T-cell (primary cell): ENCODE data around the gene RTN4R. TPM values are rescaled to one million over a fixed set of nuclear protein-coding genes. Genes with fewer than 3 reads are reported as not detected.

Experiments used
- ATAC-seq, 4 experiments: fragments of 200-7000 bp in 3 of 4; fragments of 150-1000 bp in 1 of 4; cut with Tn5 transposase; replicated peaks in 1 of 4; 1 replicate in 3 of 4; 2 replicates in 1 of 4; pipeline ENCODE4 v1.10.0; 2021; ENCODE audit warnings: moderate library complexity in 3 of 4, mild to moderate bottlenecking in 2 of 4, moderate number of reproducible peaks in 1 of 4
- CTCF ChIA-PET, 2 donors: fragments of 300-600 bp; sonication (Branson Sonifier 250); formaldehyde crosslinking; loops; one replicate each; lab custom pipeline; 2022; ENCODE audit warnings: antibody characterized with exemption in 2 of 2; lab: Charles Lee
- POLR2A ChIA-PET, 2 donors: fragments of 300-600 bp; sonication (Branson Sonifier 250); formaldehyde crosslinking; loops; one replicate each; lab custom pipeline; 2022; ENCODE audit warnings: antibody characterized with exemption in 2 of 2; lab: Charles Lee
- DNase-seq, 35 experiments: peaks; one replicate each; pipeline versions ENCODE4 v3.0.0 to v3.0.0-alpha.2; 2013 to 2023
- H3K27ac ChIP-seq: one replicate; pipeline ENCODE4 v1.5.1; 2013; ENCODE audit warnings: low read length
- H3K27me3 ChIP-seq, 2 experiments: replicated peaks in 1 of 2; 1 replicate in 1 of 2; 2 replicates in 1 of 2; pipeline versions ENCODE4 v1.6.1 to v1.7.0; 2013; ENCODE audit warnings: low read length in 1 of 2, mixed read lengths in 1 of 2; ENCODE audit not compliant: control insufficient read depth in 2 of 2, insufficient read depth in 2 of 2; ENCODE audit errors: extremely low read depth in 1 of 2
- H3K36me3 ChIP-seq, 2 donors: 1 replicate in 1 of 2; 2 replicates in 1 of 2; pipeline versions ENCODE4 v1.6.1 to v1.7.0; 2013; ENCODE audit warnings: low read length in 1 of 2; ENCODE audit not compliant: control insufficient read depth in 2 of 2, insufficient read depth in 1 of 2; ENCODE audit errors: extremely low read depth in 1 of 2
- H3K4me1 ChIP-seq, 2 experiments: 1 replicate in 1 of 2; 2 replicates in 1 of 2; pipeline versions ENCODE4 v1.6.1 to v1.7.0; 2013; ENCODE audit warnings: low read length in 2 of 2, mixed read lengths in 1 of 2; ENCODE audit not compliant: insufficient read depth in 2 of 2, control insufficient read depth in 1 of 2; ENCODE audit errors: extremely low read depth in 1 of 2
- H3K4me3 ChIP-seq, 2 donors: 1 replicate in 1 of 2; 2 replicates in 1 of 2; pipeline versions ENCODE4 v1.5.1 to v1.7.0; 2013; ENCODE audit warnings: mild to moderate bottlenecking in 2 of 2, low read length in 1 of 2, moderate library complexity in 1 of 2; ENCODE audit not compliant: control insufficient read depth in 1 of 2; ENCODE audit errors: extremely low read depth in 1 of 2
- H3K9me3 ChIP-seq: 2 replicates; pipeline ENCODE4 v1.7.0; 2013
- H3K27ac Mint-ChIP-seq, 2 donors: one replicate each; pipeline ENCODE4 v1.8.0; 2020 to 2021; ENCODE audit warnings: mild to moderate bottlenecking in 2 of 2, mixed read lengths in 2 of 2
- H3K27me3 Mint-ChIP-seq, 2 donors: one replicate each; pipeline ENCODE4 v1.8.0; 2021 to 2022; ENCODE audit warnings: mixed read lengths in 2 of 2
- H3K36me3 Mint-ChIP-seq: one replicate; pipeline ENCODE4 v1.8.0; 2021; ENCODE audit warnings: mixed read lengths
- H3K4me1 Mint-ChIP-seq, 3 donors: one replicate each; pipeline ENCODE4 v1.8.0; 2020 to 2022; ENCODE audit warnings: mixed read lengths in 3 of 3, mild to moderate bottlenecking in 1 of 3
- H3K4me3 Mint-ChIP-seq, 3 donors: one replicate each; pipeline ENCODE4 v1.8.0; 2020 to 2022; ENCODE audit warnings: mild to moderate bottlenecking in 3 of 3, mixed read lengths in 3 of 3, moderate library complexity in 3 of 3
- H3K9me3 Mint-ChIP-seq, 3 donors: one replicate each; pipeline ENCODE4 v1.8.0; 2020 to 2022; ENCODE audit warnings: mixed read lengths in 3 of 3
- WGBS: methylation state at CpG from one replicate; pipeline ENCODE4 v1.1.5; 2013; ENCODE audit warnings: missing lambda C conversion rate; ENCODE audit not compliant: insufficient coverage; 5-methylcytosine and 5-hydroxymethylcytosine counted together
- total RNA-seq, 35 experiments: library from RNA in 6 of 35; stranded (reverse) in 6 of 35; fragments of 120-200 nt in 1 of 35; gene quantifications; one replicate each; pipeline versions ENCODE4 v1.2.1 to v1.2.4 and lab custom pipeline; 2013 to 2026

The RTN4R gene
- total RNA-seq, 5 donors from 2014 or later (not counting 1 experiment from before 2014, with no cell fraction given) = 0.33 to 4.1 (median 2.5) TPM

DNA sequence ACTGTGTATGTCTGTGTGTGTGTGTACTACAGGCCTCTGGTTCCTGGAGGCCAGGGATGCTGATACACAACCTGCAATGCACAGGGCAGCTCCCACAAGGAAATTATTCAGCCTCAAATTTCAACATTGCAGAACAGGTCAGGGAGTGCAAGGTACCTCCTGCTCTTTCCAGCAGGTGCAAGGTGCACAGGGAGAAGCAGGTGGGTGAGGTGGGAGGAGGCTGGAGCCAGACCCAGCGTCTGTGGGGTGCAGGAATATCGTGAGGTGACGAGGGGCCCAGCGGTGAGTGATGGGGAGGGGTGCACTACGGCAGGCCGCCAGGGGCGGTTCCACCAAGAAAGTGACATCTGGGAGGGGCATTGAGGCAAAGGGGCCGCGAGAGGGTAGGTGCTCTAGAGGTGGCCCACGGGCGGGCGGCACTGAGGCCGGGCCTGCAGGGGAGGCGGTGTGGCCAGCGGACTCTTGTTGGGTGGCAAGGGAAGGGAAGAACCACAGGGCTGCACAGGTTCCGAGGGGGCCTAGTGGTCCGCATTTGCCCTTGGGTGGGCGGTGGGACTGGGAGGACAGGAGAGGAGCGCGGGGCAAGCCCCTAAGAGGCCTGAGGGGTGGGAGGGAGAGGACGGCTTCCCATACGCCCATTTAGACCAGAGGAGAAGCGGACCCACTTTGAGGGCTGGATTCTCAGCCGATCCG is 30.1 kb upstream of the RTN4R start:
- Histone ChIP-seq H3K27me3 (peaks cover 0 to 23% of the 10 kb centered on the region in 2 experiments), H3K36me3 (no peaks in the 10 kb centered on the region), H3K9me3 (no peaks in the 10 kb centered on the region), H3K27ac (no peak overlapping the region), H3K4me3 (peak overlapping the region; percentile 41 to 46), H3K4me1 (peaks cover 3 to 20% of the 10 kb centered on the region in 2 experiments)
- ATAC-seq (no peak), DNase-seq (peak in 1 of 35 experiments; percentile 9)
- CTCF ChIA-PET = no interaction called here
- H3K4me1 Mint-ChIP-seq = peaks cover 11 to 21% (median 12%) of the 10 kb centered on the region in 3 donors
- no peaks in the 10 kb centered on the region for H3K9me3 Mint-ChIP-seq
- WGBS = 79% methylated on average over 16 of the region's 25 CpGs
- peak overlapping the region; percentile 50 to 78 (median 69) for H3K4me3 Mint-ChIP-seq
- no peaks in the 10 kb centered on the region for H3K36me3 Mint-ChIP-seq
- peak overlapping the region; percentile 17 to 55 for H3K27ac Mint-ChIP-seq
- POLR2A ChIA-PET = no interaction called here
- no peaks in the 10 kb centered on the region for H3K27me3 Mint-ChIP-seq

DNA sequence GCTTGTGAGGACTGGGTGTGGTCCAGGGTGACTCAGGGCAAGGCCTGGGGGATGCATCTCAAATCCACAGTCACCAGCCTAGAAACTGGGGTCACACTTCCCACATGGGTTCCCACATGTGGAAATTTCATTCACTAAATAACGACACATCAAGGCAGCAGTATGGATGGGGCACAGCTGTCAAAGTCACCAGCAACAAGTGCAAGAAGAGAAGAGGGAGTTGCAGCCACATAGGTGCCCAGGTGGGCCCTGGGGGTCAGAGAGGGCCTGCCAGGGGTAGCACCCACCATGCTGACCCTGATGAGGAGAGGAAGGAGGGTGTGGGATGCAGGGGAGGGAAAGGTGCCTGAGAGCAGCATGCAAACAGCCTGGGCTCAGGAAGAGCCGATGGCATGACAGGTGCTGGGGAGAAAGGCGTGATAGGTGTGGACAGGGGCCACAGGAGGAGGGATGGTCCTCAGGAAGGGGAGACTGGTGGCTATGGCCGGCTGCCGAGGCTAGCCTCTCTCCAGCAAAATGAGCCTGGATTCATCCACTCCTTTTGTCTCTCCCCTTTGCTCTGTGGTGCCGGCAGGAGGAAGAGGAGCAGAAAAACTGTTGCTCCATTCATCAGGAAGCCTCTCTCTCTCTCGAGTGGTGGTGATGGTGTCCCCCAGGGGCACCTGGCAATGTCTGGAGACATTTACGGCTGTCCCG is 29.4 kb upstream of the RTN4R start:
- no peaks in the 10 kb centered on the region for H3K36me3 Mint-ChIP-seq
- no peaks in the 10 kb centered on the region for H3K9me3 ChIP-seq
- ChIA-PET POLR2A (no interaction called here), CTCF (no interaction called here)
- ATAC-seq = no peak
- H3K4me1 ChIP-seq = peaks cover 3 to 20% of the 10 kb centered on the region in 2 experiments
- no peaks in the 10 kb centered on the region for H3K27me3 Mint-ChIP-seq
- 100% methylated on average over 2 of the region's 9 CpGs for WGBS
- H3K27me3 ChIP-seq = peaks cover 0 to 16% of the 10 kb centered on the region in 2 experiments
- no peak for DNase-seq
- H3K4me3 Mint-ChIP-seq = peak overlapping the region; percentile 50 to 78 (median 69)
- no peaks in the 10 kb centered on the region for H3K9me3 Mint-ChIP-seq
- no peak overlapping the region for H3K27ac ChIP-seq
- peak overlapping the region; percentile 13 to 17 for H3K27ac Mint-ChIP-seq
- no peak overlapping the region for H3K4me3 ChIP-seq
- no peaks in the 10 kb centered on the region for H3K36me3 ChIP-seq
- H3K4me1 Mint-ChIP-seq = peaks cover 8 to 21% (median 12%) of the 10 kb centered on the region in 3 donors

DNA sequence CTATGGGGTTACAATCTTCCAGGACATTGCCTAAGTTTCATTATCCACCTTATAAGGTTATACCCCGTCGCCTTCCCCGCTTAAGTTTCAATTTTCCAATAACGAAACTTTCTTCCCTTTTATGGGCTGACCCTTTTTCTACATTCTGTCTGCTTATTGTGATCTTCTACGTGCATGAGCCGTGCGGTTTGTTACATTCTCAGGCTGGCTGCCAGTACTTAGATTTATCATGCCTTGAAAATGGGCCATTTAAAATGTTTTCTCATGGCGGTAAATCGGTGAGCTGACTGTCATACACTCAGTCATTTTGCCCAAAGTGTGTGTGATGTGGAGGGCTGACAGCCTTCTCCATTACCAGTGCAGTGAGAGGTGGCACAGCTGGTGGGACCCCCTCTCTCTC is 28.5 kb upstream of the RTN4R start:
- Histone ChIP-seq H3K27ac (no peak overlapping the region), H3K4me1 (peaks cover 3 to 20% of the 10 kb centered on the region in 2 experiments), H3K36me3 (no peaks in the 10 kb centered on the region), H3K9me3 (no peaks in the 10 kb centered on the region), H3K4me3 (no peak overlapping the region), H3K27me3 (peaks cover 0 to 7% of the 10 kb centered on the region in 2 experiments)
- CTCF ChIA-PET = no interaction called here
- no peak for DNase-seq
- Mint-ChIP-seq H3K4me1 (peaks cover 8 to 21% (median 12%) of the 10 kb centered on the region in 3 donors), H3K36me3 (no peaks in the 10 kb centered on the region), H3K9me3 (no peaks in the 10 kb centered on the region), H3K4me3 (no peak overlapping the region), H3K27ac (no peak overlapping the region), H3K27me3 (peaks cover 0 to 2% of the 10 kb centered on the region in 2 donors)
- no peak for ATAC-seq
- 95% methylated on average over 6 of the region's 9 CpGs for WGBS
- POLR2A ChIA-PET = no interaction called here

DNA sequence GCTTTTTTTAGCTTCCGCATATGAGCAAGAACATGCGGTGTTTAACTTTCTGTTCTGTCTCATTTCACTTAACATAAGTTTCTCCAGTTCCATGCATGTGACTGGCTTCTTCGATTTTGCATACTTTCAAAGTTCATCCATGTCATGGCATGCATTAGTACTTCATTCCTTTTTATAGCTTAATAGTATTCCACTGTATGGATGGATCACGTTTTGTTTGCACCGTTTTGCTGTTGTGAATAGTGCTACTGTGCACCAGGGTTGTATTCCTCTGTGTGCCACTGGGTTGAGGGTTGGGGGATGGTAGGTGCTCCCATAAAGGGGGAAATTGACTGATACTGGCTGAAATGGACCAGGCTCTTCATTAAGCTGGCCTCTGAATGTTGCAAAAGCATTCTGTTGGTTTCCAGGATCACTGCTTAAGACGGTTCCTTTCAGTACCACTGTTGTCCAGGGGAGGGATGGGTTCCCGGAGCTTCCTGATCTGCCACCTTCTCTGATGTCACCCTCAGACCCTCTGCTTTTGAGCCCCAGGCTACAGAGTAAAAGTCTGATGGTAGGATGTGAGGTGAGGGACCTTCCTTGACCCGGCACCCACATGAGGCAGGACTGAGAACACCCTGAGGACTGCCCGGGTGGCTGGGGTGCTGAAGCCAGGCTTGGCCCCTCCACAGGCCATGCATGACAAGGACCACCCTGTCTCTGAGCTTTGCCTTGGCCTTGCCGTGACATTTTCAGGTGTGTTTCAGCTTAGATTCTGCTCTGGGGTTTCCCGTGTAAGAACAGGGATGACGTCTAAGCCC is 27.3 kb upstream of the RTN4R start:
- Histone ChIP-seq H3K4me3 (no peak overlapping the region), H3K27me3 (no peaks in the 10 kb centered on the region), H3K36me3 (no peaks in the 10 kb centered on the region), H3K27ac (no peak overlapping the region), H3K9me3 (no peaks in the 10 kb centered on the region), H3K4me1 (peaks cover 3 to 17% of the 10 kb centered on the region in 2 experiments)
- ChIA-PET CTCF (interaction anchor here in 1 of 2 donors (0.6 kb wide), 1 partner anchor 361 kb away, joined by 4 read pairs; no protein-coding TSS in a partner anchor), POLR2A (interaction anchor here in 1 of 2 donors (0.6 kb wide), 1 partner anchor 382 kb away, joined by 3 read pairs; no protein-coding TSS in a partner anchor)
- no peak for ATAC-seq
- WGBS = 99% methylated on average over 8 of the region's 12 CpGs
- H3K4me3 Mint-ChIP-seq = no peak overlapping the region
- DNase-seq = no peak
- no peaks in the 10 kb centered on the region for H3K36me3 Mint-ChIP-seq
- H3K4me1 Mint-ChIP-seq = peaks cover 3 to 16% (median 8%) of the 10 kb centered on the region in 3 donors
- H3K27me3 Mint-ChIP-seq = peaks cover 0 to 3% of the 10 kb centered on the region in 2 donors
- H3K27ac Mint-ChIP-seq = no peak overlapping the region
- no peaks in the 10 kb centered on the region for H3K9me3 Mint-ChIP-seq

DNA sequence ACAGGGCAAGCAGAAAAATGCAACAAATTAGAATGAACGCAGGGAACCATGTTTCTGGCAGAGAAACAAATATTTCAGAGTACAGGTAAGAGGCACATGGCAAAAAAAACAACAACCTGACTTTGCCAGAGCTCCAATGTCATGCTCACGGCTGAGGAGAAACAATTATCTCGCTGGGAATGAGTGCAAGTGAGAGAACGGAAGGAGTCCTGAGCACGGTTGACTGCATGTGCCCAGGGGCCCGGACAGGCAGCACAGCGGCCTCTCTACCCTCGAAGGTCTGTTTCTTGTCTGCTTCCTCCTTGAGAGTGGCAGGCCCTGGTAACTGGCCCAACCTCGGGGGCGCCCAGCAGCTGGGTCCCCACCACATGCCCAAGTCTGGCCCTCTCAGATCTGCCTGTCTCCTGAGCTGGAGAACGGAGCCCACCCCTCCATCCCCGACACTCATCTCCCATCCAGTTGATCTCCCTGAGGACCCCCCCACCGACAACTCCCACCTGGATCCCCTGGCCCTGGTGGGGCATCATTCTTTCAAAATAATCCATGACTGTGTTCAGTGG is 24.6 kb upstream of the RTN4R start:
- no peaks in the 10 kb centered on the region for H3K4me1 ChIP-seq
- Mint-ChIP-seq H3K27me3 (peaks cover 0 to 3% of the 10 kb centered on the region in 2 donors), H3K4me3 (no peak overlapping the region), H3K4me1 (peaks cover 0 to 6% (median 3%) of the 10 kb centered on the region in 3 donors), H3K27ac (no peak overlapping the region), H3K9me3 (no peaks in the 10 kb centered on the region), H3K36me3 (no peaks in the 10 kb centered on the region)
- H3K4me3 ChIP-seq = no peak overlapping the region
- peaks cover 0 to 3% of the 10 kb centered on the region in 2 experiments for H3K27me3 ChIP-seq
- POLR2A ChIA-PET = no interaction called here
- WGBS = 76% methylated on average over 9 of the region's 13 CpGs
- no peak for ATAC-seq
- H3K9me3 ChIP-seq = no peaks in the 10 kb centered on the region
- no peak overlapping the region for H3K27ac ChIP-seq
- CTCF ChIA-PET = interaction anchor here in 1 of 2 donors (0.5 kb wide), 1 partner anchor 106 kb away, joined by 3 read pairs; no protein-coding TSS in a partner anchor
- no peak for DNase-seq
- no peaks in the 10 kb centered on the region for H3K36me3 ChIP-seq

DNA sequence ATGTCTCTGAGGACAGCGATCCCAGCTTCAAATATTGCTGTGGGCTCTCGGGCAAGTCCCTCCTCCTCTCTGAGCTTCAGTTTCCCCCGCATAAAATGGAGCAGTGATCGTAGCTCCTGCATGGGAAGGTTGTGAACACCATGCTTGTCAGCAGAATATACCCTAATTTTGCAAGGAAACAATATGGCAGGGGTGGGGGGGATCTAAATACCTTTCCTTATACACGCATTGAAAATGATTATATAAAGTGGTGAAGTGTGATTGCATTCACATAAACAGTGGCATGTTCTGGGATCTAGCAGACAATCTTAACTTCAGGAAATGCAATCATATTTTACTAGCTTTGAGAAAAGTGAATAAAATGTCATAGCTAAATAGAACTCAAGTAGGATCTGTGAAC is 24.0 kb upstream of the RTN4R start:
- POLR2A ChIA-PET = no interaction called here
- H3K4me3 ChIP-seq = no peak overlapping the region
- Mint-ChIP-seq H3K27me3 (peaks cover 0 to 3% of the 10 kb centered on the region in 2 donors), H3K27ac (no peak overlapping the region), H3K4me3 (no peak overlapping the region), H3K9me3 (no peaks in the 10 kb centered on the region), H3K4me1 (no peaks in the 10 kb centered on the region), H3K36me3 (no peaks in the 10 kb centered on the region)
- WGBS = 83% methylated on average over 2 of the region's 5 CpGs
- H3K27me3 ChIP-seq = peaks cover 0 to 3% of the 10 kb centered on the region in 2 experiments
- H3K9me3 ChIP-seq = no peaks in the 10 kb centered on the region
- H3K36me3 ChIP-seq = no peaks in the 10 kb centered on the region
- DNase-seq (no peak), ATAC-seq (no peak)
- CTCF ChIA-PET = no interaction called here
- H3K27ac ChIP-seq = no peak overlapping the region
- H3K4me1 ChIP-seq = no peaks in the 10 kb centered on the region
